HCT116 (cell line): ENCODE data around the gene C5orf22.

Experiments used
- CTCF ChIP-seq, 3 experiments: fragments of 200-600 bp in 1 of 3; sonication (generic) in 1 of 3; IDR thresholded peaks in 2 of 3; conservative IDR thresholded peaks in 1 of 3; 2 replicates each; pipeline ENCODE4 v1.5.1; 2012 to 2017; ENCODE audit warnings: low read depth in 2 of 3, low read length in 2 of 3, antibody characterized with exemption in 1 of 3, borderline replicate concordance in 1 of 3, control low read depth in 1 of 3, mild to moderate bottlenecking in 1 of 3, mixed read lengths in 1 of 3, mixed run types in 1 of 3, moderate library complexity in 1 of 3; ENCODE audit not compliant: insufficient read depth in 1 of 3
- EGR1 ChIP-seq: IDR thresholded peaks from 2 replicates; pipeline ENCODE4 v1.6.1; 2012; ENCODE audit warnings: low read depth
- EZH2 ChIP-seq: fragments of 200-600 bp; sonication (generic); IDR thresholded peaks from 2 replicates; pipeline ENCODE4 v1.6.1; 2017; ENCODE audit warnings: antibody characterized with exemption, mixed run types
- EZH2phosphoT487 ChIP-seq: fragments of 200-600 bp; IDR thresholded peaks from 2 replicates; pipeline ENCODE4 v1.6.1; 2018; ENCODE audit warnings: antibody characterized with exemption, borderline replicate concordance
- FOSL1 ChIP-seq: IDR thresholded peaks from 2 replicates; pipeline ENCODE4 v1.6.1; 2012; ENCODE audit warnings: low read depth
- POLR2A ChIP-seq: IDR thresholded peaks from 2 replicates; pipeline ENCODE4 v1.7.0; 2011; ENCODE audit warnings: borderline replicate concordance; ENCODE audit not compliant: insufficient read depth, insufficient read length; ENCODE audit errors: extremely low read depth
- TF ChIP-seq, protein P1 (sequence below): IDR thresholded peaks from 2 replicates; pipeline ENCODE4 v1.6.1; 2012; ENCODE audit warnings: low read depth

DNA sequence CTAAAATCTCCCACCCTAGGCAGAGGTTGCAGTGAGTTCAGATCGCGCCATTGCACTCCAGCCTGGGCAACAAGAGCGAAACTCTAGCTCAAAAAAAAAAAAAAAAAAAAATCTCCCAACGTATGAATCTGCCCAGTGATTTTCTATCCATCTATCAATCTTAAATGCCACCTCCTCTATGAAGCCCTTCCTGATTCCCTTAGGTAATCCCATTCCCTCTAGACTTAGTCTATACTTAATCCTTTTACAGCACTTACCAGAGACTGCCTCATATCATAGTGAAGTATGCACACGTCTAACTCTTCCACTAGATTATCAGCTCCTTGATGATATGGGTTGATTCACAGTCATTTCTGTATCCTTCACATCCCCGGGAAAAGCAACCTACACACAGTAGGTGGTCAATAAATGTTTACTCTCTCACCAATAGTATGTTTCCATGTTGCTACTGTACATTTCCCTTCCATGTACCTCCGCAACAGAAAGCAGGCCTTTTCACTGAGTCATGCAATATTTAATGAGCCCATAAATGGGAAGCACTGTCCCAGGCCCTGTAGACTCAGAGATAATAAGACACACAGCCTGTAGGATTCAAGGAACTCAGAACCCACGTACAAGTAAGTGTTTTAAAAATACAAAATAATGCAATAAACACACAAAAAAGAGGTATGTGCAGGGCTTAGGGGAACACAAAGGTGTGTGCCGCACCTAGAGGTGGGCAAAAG lies 1.4 kb upstream of the C5orf22 start:
- TF ChIP-seq EZH2 (no peak), EZH2phosphoT487 (no peak), CTCF (IDR thresholded peaks at IDR 0.05 in 2 of 3, conservative IDR thresholded peaks at IDR 0.05 in 1 of 3; ENCODE audit: borderline replicate concordance in 1 of 3, insufficient read depth in 1 of 3, low read depth in 2 of 3, low read length in 2 of 3) (no peak), FOSL1 (no peak), EGR1 (no peak), POLR2A (no peak)
- TF ChIP-seq, protein P1, sequence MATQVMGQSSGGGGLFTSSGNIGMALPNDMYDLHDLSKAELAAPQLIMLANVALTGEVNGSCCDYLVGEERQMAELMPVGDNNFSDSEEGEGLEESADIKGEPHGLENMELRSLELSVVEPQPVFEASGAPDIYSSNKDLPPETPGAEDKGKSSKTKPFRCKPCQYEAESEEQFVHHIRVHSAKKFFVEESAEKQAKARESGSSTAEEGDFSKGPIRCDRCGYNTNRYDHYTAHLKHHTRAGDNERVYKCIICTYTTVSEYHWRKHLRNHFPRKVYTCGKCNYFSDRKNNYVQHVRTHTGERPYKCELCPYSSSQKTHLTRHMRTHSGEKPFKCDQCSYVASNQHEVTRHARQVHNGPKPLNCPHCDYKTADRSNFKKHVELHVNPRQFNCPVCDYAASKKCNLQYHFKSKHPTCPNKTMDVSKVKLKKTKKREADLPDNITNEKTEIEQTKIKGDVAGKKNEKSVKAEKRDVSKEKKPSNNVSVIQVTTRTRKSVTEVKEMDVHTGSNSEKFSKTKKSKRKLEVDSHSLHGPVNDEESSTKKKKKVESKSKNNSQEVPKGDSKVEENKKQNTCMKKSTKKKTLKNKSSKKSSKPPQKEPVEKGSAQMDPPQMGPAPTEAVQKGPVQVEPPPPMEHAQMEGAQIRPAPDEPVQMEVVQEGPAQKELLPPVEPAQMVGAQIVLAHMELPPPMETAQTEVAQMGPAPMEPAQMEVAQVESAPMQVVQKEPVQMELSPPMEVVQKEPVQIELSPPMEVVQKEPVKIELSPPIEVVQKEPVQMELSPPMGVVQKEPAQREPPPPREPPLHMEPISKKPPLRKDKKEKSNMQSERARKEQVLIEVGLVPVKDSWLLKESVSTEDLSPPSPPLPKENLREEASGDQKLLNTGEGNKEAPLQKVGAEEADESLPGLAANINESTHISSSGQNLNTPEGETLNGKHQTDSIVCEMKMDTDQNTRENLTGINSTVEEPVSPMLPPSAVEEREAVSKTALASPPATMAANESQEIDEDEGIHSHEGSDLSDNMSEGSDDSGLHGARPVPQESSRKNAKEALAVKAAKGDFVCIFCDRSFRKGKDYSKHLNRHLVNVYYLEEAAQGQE, result no peak
